Amygdala (tissue), 56 donors: ENCODE data around the gene TSHR.

Experiments used
- DNase-seq, 56 donors: peaks; one replicate each; lab custom pipeline; 2025; lab: John Stamatoyannopoulos, UW

Gene TSHR

DNA sequence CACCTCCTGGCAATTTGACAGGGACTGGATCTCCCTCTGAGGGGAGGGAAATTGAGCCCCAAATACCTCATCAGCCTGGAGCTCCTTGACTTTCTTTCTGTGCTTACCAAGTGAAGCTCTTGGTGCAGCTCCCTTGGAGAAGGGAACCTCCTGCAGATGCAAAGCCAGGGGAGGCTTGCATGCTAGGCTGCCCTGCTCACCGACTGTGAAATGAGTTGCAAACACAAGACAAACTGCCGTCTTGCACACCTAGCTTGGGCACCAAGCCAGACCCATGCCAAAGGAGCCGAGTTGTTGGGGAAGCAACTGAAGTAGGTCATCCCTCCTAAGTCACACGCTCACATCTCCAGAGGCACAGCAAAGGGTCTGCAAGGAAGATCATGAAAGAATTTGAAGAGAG, 170.1 kb downstream of the TSHR start:
- no peak for DNase-seq

DNA sequence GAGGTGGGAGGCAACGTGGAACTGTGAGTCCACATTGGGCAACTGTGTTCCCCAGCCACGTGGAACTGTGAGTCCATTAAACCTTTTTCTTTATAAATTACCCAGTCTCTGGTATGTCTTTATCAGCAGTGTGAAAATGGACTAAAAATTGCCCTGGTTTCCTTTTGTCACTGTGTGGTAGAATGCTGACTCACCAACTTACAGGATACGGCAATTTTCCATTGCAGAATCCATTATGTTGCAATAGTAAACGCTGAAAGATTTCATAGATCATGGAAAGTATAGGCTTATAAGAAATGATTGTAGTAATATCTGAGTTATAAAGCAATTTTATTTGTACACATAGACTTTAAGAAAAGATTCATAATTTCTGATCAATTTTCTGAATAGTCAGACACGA, 172.4 kb downstream of the TSHR start:
- DNase-seq = no peak

DNA sequence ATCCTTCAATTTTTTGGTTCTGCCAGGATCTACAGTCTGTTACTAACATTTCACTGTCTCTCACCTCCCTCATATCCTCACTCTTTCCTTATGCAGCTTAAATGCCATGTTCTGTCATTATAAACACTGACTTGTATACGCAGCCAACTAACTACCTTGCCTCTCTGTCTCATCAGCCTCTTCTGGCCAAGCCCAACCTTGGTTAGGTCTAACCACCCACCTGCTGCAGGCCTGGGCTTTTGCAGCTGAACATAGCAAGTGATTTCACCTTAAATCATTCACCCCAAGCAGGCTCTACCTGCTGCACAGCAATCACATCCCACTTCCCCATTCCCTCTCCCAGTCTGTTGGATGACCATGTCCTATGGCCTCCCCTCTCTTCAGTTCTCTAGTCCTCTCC, 173.8 kb downstream of the TSHR start:
- DNase-seq = no peak

DNA sequence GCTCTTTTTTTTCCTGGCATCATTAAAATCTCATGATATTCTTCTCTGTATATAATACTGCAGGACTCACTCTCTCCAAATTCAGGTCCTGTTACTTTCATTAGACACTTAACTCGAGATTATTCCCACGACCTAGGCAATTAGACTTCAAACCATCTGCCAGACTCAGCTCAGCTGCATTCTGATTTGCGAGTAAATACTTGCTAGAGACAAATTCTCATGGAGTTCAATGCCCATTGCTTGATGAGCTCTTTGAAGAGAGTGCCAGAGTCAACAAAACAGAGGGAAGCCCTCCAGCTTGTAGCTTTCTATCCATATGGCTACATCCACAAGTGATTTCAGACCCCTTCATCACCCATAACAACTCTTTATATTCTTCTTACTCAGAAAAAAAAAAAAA, 177.0 kb downstream of the TSHR start:
- peak in 6 of 56 donors; percentile 1 to 24 (median 4) for DNase-seq

DNA sequence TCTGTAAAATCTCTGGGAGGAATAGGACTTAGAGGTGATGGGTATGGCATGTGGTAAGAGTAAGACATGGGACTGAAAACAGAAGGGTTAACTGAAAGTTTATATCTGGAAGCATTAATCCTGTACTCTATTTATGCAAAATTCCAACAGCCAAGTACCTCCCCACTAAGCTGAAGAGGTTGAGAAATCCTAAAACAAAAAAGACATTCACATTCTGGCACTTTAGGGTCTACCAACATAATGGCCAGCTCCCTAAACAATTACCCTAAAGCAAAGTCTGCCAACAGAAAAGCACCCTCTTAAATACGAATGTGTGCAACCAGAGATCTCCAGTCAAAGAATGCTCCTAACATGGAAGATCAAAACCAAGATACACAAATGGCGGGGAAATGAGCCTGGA, 178.0 kb downstream of the TSHR start:
- no peak for DNase-seq

DNA sequence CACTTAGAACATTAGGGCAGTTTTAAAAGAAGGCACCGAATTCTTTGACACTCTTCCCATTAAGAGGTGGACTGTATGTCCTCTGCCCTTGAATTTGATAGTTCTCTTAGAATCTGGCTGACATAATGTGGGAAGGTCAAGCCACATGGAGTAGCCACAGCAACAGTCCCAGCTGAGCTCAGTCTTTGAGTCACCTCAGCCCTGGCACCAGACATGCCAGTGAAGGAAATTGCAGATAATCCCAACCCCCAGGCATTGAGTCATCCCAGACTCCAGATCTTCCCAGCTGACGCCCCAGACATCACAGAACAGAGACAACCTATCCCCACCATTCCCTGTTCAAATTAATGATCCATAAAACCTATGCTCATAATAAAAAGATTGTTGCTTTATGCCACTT, 181.9 kb downstream of the TSHR start:
- DNase-seq = no peak

DNA sequence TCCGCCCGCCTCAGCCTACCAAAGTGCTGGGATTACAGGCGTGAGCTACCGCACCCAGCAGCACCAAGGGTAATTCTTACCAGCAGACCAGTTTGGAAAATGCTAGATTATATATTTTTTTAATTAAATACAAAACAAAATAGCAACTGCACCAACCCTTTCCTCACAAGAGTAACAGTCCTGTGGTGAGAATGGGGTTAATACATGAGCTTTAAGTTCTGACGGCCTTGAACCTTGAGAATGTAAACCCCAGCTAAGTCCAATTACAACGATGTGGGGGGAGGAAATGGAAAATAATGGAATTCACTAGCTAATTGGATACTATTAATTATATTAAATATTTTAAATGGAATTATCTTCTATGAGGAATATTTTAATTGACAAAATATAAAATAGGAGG, 183.0 kb downstream of the TSHR start:
- no peak for DNase-seq

DNA sequence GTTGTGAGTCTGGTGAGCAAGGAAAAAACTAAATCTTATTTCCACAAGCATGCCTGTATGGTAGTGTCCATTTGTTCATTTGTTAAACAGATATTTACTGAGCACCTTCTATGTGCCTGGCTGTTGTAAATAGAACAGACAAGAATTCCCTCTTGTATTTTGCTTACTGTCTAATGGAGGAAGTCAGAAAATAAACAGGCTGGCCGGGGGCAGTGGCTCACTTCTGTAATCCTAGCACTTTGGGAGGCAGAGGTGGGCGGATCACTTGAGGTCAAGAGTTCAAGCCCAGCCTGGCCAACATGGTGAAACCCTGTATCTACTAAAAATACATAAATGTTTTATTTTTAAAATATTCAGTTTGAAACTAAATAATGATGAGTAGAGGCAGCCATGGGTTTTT, 186.0 kb downstream of the TSHR start:
- no peak for DNase-seq

DNA sequence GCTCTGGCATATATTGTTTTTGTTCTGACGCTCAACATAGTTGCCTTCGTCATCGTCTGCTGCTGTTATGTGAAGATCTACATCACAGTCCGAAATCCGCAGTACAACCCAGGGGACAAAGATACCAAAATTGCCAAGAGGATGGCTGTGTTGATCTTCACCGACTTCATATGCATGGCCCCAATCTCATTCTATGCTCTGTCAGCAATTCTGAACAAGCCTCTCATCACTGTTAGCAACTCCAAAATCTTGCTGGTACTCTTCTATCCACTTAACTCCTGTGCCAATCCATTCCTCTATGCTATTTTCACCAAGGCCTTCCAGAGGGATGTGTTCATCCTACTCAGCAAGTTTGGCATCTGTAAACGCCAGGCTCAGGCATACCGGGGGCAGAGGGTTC, 188.4 kb downstream of the TSHR start:
- DNase-seq = no peak

DNA sequence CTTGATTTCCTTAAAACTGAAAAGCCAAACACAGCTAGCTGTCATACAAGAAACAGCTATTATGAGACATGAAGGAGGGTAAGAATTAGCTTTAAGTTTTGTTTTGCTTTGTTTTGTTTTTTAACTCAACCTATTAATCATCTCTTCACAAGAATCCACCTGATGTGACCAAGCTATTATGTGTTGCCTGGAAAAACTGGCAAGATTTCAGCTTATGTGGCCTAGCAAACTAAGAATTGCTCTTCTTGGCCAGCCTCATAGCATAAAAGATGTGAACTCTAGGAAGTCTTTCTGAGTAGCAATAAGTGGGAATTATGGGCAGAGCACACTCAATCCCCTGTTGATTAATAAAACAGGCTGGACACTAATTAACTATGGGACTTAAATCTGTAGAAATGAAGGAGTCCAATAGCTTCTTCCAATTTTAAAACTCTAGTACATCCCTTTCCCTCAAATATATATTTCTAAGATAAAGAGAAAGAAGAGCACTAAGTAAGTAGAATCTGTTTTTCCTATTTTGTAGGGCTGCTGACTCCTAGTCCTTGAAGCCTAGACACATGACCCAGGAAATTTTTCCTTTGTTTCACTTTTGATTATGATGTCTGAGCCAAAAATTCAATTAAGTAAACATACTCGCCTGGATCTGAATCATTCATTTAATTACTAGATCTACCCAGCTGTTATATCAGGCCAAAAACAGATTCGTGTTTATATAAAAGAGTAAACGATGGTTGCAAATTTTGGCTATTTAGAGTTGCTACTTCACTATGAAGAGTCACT, 189.6 kb downstream of the TSHR start:
- no peak for DNase-seq

DNA sequence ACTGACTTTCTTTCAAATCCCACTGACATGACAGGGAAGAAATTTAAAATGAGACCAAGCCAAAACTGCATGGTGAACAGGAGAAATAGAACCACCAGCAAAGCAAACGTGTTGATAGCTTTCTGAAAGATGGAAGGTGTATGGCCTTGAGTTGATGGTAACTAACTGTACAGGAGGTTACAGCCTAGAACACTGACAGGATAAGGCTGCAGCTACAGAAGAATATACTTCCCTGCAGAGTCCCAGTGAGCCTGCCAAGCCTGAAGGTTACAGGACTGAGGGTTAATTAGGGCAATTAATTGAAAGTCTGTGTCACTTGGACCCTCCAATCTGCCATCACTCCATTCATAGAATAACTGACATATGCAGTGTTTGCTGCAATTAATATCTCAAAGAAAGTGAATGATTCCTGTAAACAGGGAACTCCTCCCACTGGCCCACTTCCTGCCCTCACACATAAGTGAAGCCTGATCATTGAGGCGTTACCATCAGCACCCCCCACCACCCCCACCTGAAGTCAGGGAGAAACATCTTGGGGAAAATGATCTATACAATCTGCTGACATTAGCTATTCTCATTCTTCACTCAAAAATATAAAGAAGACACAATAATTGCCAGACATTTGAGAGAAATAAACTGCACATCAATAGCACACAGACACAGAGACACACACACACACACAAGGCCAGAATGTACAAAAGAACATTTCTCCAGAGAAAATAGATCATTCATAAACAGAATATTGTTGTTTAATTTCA, 191.9 kb downstream of the TSHR start:
- DNase-seq = no peak

DNA sequence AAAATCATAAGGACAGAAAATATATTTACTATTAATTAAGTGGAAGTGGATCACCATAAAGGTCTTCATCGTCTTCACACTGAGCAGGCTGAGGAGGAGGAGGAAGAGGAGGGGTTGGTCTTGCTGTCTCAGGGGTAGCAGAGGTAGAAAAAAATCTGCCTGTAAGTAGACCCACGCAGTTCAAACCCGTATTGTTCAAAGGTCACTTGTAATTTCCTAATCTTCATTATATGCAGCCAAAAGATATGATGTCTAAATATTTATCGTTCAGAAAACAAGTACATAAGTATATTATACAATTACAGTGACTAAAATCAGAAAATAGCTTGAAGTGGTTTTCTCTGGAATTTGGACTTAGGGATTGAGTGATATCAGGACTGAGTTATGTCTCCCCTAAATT, 193.2 kb downstream of the TSHR start:
- DNase-seq = no peak

DNA sequence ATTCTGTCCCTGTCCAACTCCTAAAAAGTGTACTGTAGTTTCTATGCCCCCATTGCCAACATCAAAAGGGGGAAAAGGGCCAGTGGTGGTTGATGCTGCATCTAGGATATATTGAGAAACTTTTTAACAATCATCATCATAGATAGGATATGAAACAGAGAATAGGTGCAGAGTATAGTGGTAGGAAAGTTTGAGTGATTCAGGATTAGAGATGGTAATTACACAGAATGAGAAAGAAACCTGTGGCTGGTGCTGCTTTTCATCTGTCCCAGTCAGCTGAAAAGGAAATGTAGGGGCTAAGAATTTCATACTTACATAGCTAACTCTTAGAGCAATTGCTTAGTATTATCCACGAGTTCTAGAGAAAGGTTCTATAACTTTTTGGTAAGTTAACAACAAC, 197.8 kb downstream of the TSHR start:
- no peak for DNase-seq

DNA sequence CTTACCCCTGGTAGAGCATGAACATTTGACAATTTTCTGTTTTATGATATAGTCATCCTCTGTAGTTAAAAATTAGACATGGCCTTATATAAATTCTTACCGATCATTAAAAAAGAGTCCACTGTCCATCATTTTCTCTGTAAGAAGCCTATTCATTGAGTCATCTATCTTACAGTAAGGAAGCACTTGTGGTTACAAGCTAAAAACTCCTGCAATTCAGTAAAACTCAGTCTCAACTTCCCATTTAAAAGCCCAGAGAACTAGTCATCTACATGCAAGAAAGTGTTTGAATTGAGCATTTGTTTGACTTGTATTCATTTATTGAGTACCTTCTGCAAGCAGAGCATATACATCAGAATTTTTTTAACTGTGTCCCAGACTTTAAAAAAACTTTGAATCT, 202.0 kb downstream of the TSHR start:
- no peak for DNase-seq

DNA sequence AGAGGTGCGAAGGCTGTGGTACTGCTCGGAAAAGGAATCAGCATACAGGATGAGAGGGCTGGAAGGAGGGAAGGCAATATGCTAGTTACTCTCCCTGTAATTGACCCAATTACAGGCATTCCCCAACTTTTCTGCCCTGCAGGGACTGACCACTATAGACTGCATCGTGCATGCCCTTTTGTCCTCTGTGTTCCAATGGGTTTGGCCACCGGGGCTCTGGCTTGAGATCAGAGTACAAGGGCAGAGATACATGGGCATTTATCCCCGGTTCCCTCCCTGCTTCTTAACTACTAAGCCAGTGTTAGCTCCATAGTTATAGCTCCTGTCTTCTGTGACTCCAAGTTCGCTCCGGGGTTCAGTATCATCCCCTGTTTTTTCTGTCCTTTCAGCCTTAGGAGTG, 205.7 kb downstream of the TSHR start:
- no peak for DNase-seq

DNA sequence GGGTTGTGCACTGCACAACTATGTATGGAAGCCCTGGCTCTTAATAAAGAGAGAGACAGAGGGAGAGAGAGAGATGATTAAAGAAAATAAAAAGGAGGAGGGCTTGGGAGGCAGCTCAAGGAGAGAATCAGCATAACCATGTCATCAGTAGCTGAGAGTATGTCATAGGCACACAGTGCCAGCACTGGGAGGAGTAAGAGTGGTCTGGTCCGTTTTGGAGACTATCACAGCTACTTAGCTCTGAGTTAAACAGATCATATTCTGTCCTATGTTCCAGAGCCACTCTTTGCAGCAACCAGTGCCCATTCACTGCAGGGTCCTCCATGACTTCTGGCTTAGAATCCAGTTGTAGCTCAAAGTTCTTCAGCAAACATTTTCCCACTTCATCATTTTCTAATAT, 206.3 kb downstream of the TSHR start:
- DNase-seq = no peak

DNA sequence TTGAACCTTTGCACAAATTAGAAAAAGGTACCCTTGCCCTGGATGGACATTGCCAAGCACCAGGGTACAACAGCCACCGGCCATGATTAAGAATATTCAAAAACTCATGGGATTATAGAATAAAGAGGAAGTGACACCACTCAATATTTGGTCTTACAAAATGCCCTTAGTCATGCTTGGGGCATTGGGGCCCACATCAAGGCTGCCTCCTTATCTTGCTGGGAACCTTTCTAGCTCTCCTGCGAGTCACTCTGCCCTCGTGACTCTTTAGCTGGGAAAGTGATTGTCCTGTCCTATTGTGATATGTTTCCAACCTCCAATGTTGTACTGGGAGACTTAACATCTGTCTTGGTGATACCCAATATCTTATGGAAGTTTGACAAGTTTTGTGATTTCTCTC, 207.5 kb downstream of the TSHR start:
- DNase-seq = no peak

DNA sequence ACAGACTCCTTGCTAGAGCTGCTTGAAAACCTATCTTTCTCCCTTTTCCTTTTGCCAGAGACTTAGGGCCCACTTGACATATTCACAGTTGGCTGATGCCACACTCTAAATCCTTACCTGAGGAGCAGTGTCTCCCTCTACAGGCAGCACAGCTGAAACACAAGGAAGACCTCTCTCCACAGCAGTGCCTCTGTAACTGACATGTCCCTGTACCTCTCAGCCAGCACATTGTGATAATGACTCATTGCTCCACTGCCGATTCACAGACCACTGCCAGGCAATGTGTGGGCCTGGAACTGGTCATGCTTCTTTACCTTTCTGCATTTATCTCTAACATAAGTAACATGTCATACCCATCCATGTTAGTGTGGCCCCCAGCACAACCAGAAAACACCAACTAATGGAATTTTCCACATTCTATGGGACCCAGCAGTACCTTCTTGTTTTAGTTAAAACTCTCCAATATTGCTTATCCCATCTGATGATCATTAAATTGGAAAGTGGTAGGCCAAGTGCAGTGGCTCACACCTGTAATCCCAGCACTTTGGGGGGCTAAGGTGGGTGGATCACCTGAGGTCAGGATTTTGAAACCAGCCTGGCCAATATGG, 208.8 kb downstream of the TSHR start:
- DNase-seq = peak in 10 of 56 donors; percentile 1 to 38 (median 14)

DNA sequence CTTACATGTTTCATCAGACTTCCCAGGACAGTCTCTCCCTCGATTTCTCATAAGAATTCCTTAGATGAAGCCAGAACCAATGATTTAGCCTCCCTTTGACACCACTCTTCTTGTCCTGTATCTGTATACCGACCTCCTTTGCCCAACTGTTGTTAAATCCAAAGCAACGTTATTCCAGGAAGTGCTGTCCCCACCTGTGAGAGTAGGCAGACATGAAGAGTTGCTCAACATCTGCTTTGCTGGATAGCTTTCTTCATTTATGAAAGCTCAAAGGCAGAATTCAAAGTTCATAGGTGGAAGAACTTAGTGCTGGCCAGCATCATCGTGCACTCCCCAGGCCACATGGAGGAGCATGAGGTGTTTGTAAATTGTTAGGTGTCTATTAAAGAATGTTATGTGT, 209.8 kb downstream of the TSHR start:
- DNase-seq = no peak

DNA sequence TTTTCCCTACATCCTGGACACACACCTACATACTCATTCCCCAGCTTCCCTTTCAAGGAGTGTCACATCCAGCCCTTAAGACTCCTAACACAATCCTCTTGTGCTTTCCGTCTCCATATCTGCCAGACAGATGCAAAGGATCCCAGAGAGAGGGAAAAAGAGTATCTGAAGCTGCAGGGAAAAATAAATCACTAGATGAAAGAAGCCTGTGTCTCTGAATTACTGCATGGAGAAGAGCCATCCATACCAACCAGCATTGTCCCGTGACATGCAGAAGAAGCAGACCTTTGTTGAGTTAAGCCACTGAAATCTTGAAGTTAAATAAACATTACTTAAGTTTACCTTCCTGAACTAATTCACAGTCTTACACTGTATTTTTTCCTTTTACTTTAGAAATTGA, 210.7 kb downstream of the TSHR start:
- peak in 1 of 56 donors; percentile 9 for DNase-seq

DNA sequence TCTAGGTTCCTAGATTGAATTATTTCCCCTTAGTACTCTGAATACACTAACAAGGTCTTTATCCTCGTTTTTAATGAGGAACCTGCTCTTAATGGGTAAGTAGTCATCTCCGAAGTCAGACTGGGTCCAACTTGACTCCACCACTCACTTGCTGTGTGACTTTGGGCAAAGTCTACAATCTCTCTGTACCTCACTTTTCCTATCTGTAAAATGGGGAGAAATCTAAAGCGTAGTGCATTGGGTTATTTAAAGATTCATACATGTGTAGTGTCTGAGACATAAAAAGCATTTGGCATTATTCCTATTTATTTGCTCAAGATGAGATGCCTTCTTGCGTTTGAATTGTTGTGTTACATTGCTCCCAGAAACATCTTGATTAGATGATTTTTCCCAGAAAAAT, 213.8 kb downstream of the TSHR start:
- no peak for DNase-seq

DNA sequence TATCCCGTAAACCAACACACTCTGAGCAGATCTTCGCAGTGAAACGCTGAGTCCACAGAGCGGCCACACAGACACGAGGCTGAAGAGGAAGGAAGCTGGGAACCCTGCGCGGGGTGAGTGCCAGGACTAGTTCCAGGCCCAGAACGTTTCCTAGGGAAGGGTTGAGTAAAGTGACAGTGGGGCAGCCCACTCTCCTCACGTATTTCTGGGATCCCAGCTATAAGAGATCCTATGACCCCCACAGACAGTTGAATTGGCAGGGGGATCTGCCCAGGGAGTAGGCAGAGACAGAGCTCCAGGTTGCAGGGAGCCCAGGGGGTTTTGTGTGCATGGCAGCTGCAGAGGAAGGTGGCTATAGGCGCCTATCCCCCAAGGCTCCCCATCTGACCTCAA, 214.3 kb downstream of the TSHR start:
- peak in 45 of 56 donors; percentile 11 to 82 (median 56) for DNase-seq
